Limb (tissue), 2 donors: ENCODE data around the gene GASK1A.

Experiments
- DNase-seq, 2 donors: peaks; one replicate each; pipeline ENCODE4 v3.0.0-alpha.2; 2016; ENCODE audit errors: extremely low spot score in 2 of 2

The GASK1A gene

GRCh38 chr3:42982645-42983412 lies 3.7 kb downstream of the GASK1A start:
- no peak for DNase-seq

GRCh38 chr3:42983927-42984326 lies 4.8 kb downstream of the GASK1A start:
- no peak for DNase-seq

- DNase-seq, result no peak
These were observed 5.6 kb downstream of the GASK1A start for GRCh38 chr3:42984701-42985100.

GRCh38 chr3:42988097-42988496 lies 9.0 kb downstream of the GASK1A start:
- DNase-seq, result no peak

GRCh38 chr3:42988566-42988965 lies 9.5 kb downstream of the GASK1A start:
- DNase-seq, result no peak

- DNase-seq, result peak in 1 of 2 donors; percentile 55
These were observed 12.5 kb downstream of the GASK1A start for GRCh38 chr3:42991341-42992315.

- DNase-seq, result no peak
These were observed 15.5 kb downstream of the GASK1A start for GRCh38 chr3:42994595-42994994.

GRCh38 chr3:42996021-42996420 lies 16.9 kb downstream of the GASK1A start:
- DNase-seq, result no peak

GRCh38 chr3:42996633-42997075 lies 17.5 kb downstream of the GASK1A start:
- DNase-seq, result no peak

- DNase-seq, result no peak
These were observed 20.1 kb downstream of the GASK1A start for GRCh38 chr3:42999212-42999611.

GRCh38 chr3:42999632-43000031 lies 20.5 kb downstream of the GASK1A start:
- DNase-seq, result no peak

- no peak for DNase-seq
These were observed 21.3 kb downstream of the GASK1A start for GRCh38 chr3:43000387-43000786.

- DNase-seq, result peak; percentile 68 to 88
These were observed 22.0 kb downstream of the GASK1A start for GRCh38 chr3:43001094-43001553.

- no peak for DNase-seq
These were observed 22.5 kb downstream of the GASK1A start for GRCh38 chr3:43001556-43002121.

GRCh38 chr3:43004282-43004681 lies 25.2 kb downstream of the GASK1A start:
- no peak for DNase-seq

- DNase-seq, result no peak
These were observed 26.1 kb downstream of the GASK1A start for GRCh38 chr3:43005253-43005652.

GRCh38 chr3:43005981-43006380 lies 26.9 kb downstream of the GASK1A start:
- DNase-seq, result no peak

GRCh38 chr3:43006825-43007224 lies 27.7 kb downstream of the GASK1A start:
- DNase-seq, result no peak

GRCh38 chr3:43009547-43009946 lies 30.4 kb downstream of the GASK1A start:
- no peak for DNase-seq

- DNase-seq, result no peak
These were observed 31.5 kb downstream of the GASK1A start for GRCh38 chr3:43010638-43011037.

- DNase-seq, result no peak
These were observed 32.5 kb downstream of the GASK1A start for GRCh38 chr3:43011638-43012037.

- DNase-seq, result no peak
These were observed 33.1 kb downstream of the GASK1A start for GRCh38 chr3:43012174-43012573.
